Aorta (tissue), 5 donors: Measurements from ENCODE around the gene RFPL3. TPM values are rescaled to one million over a fixed set of nuclear protein-coding genes. Genes with fewer than 3 reads are reported as not detected.
"Not testable (repeated sequence)": the region's sequence is repeated elsewhere in the genome, so short reads cannot be mapped to it uniquely, and the experiment has no call there.

ENCODE experiments used
- ATAC-seq: fragments of 200-7000 bp; cut with Tn5 transposase; one replicate; pipeline ENCODE4 v1.9.1; 2022; ENCODE audit warnings: moderate library complexity; ENCODE audit not compliant: low FRiP score
- DNase-seq, 2 donors: peaks; one replicate each; pipeline ENCODE4 v3.0.0-alpha.2; 2020
- H3K27ac ChIP-seq, 2 donors: one replicate each; pipeline ENCODE4 v1.5.1; 2013; ENCODE audit warnings: low read length in 2 of 2, mild to moderate bottlenecking in 2 of 2, moderate library complexity in 2 of 2, control low read depth in 1 of 2, inconsistent platforms in 1 of 2, low read depth in 1 of 2
- H3K27me3 ChIP-seq, 2 donors: one replicate each; pipeline ENCODE4 v1.6.1; 2013; ENCODE audit warnings: control low read depth in 1 of 2, low read length in 1 of 2, mild to moderate bottlenecking in 1 of 2, moderate library complexity in 1 of 2; ENCODE audit not compliant: insufficient read depth in 2 of 2, control insufficient read depth in 1 of 2
- H3K36me3 ChIP-seq, 2 donors: one replicate each; pipeline ENCODE4 v1.6.1; 2013; ENCODE audit warnings: control low read depth in 1 of 2, low read length in 1 of 2, mild to moderate bottlenecking in 1 of 2; ENCODE audit not compliant: insufficient read depth in 2 of 2, control insufficient read depth in 1 of 2
- H3K4me1 ChIP-seq, 2 donors: one replicate each; pipeline ENCODE4 v1.6.1; 2013; ENCODE audit warnings: low read length in 2 of 2, control low read depth in 1 of 2, mild to moderate bottlenecking in 1 of 2, moderate library complexity in 1 of 2; ENCODE audit not compliant: insufficient read depth in 2 of 2, control insufficient read depth in 1 of 2
- H3K4me3 ChIP-seq, 2 donors: one replicate each; pipeline ENCODE4 v1.5.1; 2013; ENCODE audit warnings: low read length in 2 of 2, control low read depth in 1 of 2, mild to moderate bottlenecking in 1 of 2
- H3K9me3 ChIP-seq: one replicate; pipeline ENCODE4 v1.6.1; 2013; ENCODE audit warnings: mild to moderate bottlenecking, low read length; ENCODE audit not compliant: control insufficient read depth
- WGBS, 2 donors: extraction: QIAGEN DNeasy Blood & Tissue Kit; methylation state at CpG; one replicate each; pipeline ENCODE4 v1.1.7; 2013; 5-methylcytosine and 5-hydroxymethylcytosine counted together
- intact Hi-C, 2 donors: fragments of 100-400 bp; cut with DNase I; formaldehyde crosslinking; loops; one replicate each; pipeline versions ENCODE4 v1.14.2 to v1.15.0; 2022
- polyA plus RNA-seq, 2 donors: library from polyadenylated mRNA; stranded (reverse); fragments of 200-250 nt; gene quantifications; one replicate each; pipeline ENCODE4 v1.2.3, GENCODE V29; 2013
- total RNA-seq, 2 donors: library from RNA; stranded (reverse); fragmentation: NEBNext Ultra II Directional; extraction: Animal tissue kit (Norgen Biotek cat#: 25700); gene quantifications; one replicate each; pipeline ENCODE4 v1.2.1, GENCODE V29; 2021
- donor health status: healthy with polysubstance abuse.
- donor health status: Bipolar disorder and iron deficiency.
- donor health status: DM: no; HTN: no; CAD: no.
- donor health status: DM: no; HTN: no; CAD: no.
- donor health status: DM: yes; HTN: yes; CAD: no.

RFPL3 gene
- total and polyA plus RNA-seq, 4 donors: not detected

DNA sequence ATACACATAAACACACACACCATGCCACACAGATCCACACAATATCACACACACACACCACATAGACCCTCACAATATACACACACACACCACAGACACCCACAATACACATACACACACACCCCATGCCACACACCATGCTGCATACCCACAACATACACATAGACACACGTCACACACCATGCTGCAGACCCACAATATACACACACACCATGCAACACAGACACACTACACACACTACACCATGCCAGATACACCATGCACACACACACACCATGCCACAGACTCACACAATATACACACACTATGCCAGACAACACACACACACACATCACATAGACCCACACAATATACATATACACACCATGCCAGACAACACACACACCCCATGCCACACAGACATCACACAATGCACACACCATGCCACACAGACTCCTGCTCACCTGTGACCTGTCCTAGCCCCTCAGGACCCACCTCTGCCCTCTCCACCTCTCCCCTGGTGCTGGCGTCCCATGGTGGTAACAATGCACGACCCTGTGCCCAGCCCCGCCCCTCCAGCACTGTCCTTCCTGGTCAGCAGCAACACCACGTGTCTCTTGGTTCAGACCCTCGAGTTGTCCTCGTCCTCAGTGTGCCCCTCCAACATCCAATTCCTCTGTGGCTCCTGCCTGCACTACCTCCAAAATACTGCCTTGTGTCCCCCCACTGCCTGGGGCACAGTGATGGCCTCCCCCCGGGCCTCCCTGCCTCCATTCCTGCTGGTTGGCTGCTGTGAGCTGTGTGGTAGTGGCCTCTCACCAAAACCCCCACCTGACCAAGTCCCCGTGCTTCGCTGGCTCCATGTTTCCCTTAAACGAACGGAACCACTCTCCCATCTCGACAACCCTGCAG lies 23.7 kb upstream of the RFPL3 start:
- H3K27ac ChIP-seq: no peak overlapping the region
- DNase-seq: no peak
- ATAC-seq: no peak
- no peak overlapping the region for H3K4me3 ChIP-seq
- no peaks in the 10 kb centered on the region for H3K4me1 ChIP-seq
- no peaks in the 10 kb centered on the region for H3K36me3 ChIP-seq
- H3K27me3 ChIP-seq: no peaks in the 10 kb centered on the region
- no peaks in the 10 kb centered on the region for H3K9me3 ChIP-seq
- WGBS, 2 donors: 70% methylated on average over 13 of the region's 13 CpGs
- intact Hi-C loops: no loop called here

DNA sequence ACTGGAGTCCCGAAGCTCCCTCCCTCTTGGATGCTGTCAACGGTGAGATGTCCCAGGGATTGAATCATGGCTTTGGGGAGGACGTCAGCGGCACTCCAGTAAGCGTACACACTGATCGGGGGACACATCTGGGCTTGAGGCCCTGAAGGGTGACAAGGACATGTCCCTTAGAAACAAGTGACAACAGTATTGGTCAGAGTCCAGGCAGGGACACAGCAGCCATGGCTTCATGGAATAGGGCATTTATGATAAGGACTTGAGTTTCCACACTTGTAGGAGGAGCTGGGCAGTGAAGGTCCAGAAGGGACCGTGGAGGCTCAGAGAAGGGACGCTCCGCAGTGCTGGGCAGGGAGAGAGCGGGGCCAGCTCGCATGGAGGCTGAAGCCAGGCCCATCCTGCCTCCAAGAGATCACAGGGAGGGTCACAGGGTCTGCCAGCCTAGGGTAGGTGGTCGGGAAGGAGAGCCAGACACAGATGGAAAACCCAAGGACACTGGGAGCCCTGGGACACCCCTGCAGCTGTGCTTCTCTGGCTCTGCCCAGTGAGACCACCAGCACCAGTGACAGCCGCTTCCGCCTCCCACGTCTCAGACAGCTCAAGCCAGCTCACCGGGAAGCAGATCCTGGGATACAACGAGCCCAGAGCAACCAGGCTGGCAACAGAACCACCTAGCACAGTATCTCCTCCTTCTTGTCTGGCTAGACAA lies 22.9 kb upstream of the RFPL3 start:
- Histone ChIP-seq H3K9me3 (no peaks in the 10 kb centered on the region), H3K36me3 (no peaks in the 10 kb centered on the region), H3K27ac (no peak overlapping the region), H3K27me3 (no peaks in the 10 kb centered on the region), H3K4me1 (no peaks in the 10 kb centered on the region), H3K4me3 (no peak overlapping the region)
- ATAC-seq: no peak
- peak in 1 of 2 donors; percentile 30 for DNase-seq
- WGBS, 2 donors: 70 to 73% methylated on average over 17 of the region's 17 CpGs
- intact Hi-C loops: no loop called here

DNA sequence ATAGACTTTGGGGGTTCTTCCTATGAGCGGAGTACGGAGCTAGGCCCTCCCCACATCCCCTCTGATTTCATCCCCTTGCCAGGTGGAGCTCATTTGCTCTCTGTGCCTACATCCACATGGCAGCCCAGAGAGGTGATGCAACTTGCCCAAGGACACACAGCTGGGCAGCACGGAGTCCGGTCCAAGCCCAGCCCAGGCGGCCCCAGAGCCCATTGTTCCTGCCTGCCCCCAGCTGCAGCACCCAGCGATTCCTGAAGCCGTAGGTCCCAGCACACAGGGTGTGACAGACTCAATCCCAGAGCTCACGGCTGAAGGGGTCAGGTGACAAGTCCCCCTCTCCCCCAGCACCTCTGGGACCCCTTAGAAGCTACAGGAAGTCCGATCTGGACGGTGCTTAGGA lies 22.2 kb upstream of the RFPL3 start:
- Histone ChIP-seq H3K4me1 (no peaks in the 10 kb centered on the region), H3K27ac (no peak overlapping the region), H3K27me3 (no peaks in the 10 kb centered on the region), H3K4me3 (no peak overlapping the region), H3K9me3 (no peaks in the 10 kb centered on the region), H3K36me3 (no peaks in the 10 kb centered on the region)
- 66 to 67% methylated on average over 10 of the region's 10 CpGs for WGBS, 2 donors
- intact Hi-C loops: no loop called here
- no peak for ATAC-seq
- DNase-seq: no peak

DNA sequence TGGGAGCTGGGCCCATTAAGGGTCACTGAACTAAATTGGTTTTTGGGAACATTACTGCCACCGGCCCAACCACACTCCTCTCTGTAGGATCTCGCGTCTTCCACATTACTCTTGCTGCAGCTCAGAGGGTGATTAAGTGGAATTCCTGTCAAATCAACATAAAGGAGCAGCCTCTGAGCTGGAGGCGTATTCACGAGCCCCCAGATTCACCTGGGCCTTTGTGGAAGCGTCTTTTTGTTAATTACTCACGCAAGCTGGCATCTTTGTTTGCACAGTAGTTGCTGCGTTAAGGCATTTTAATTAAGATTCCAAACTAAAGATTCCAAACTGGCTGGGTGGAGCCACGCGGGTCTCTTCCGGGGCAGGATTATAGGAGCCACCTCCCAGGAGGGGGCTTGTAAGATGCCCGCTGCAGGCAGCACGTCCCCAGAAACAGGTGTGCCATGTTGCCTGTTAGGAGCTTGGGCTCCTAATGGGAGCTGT lies 21.5 kb upstream of the RFPL3 start:
- no peaks in the 10 kb centered on the region for H3K27me3 ChIP-seq
- H3K36me3 ChIP-seq: no peaks in the 10 kb centered on the region
- H3K9me3 ChIP-seq: no peaks in the 10 kb centered on the region
- DNase-seq (no peak), ATAC-seq (no peak)
- intact Hi-C loops: no loop called here
- H3K27ac ChIP-seq: no peak overlapping the region
- WGBS, 2 donors: 47 to 65% methylated on average over 13 of the region's 13 CpGs
- H3K4me1 ChIP-seq: no peaks in the 10 kb centered on the region
- no peak overlapping the region for H3K4me3 ChIP-seq

DNA sequence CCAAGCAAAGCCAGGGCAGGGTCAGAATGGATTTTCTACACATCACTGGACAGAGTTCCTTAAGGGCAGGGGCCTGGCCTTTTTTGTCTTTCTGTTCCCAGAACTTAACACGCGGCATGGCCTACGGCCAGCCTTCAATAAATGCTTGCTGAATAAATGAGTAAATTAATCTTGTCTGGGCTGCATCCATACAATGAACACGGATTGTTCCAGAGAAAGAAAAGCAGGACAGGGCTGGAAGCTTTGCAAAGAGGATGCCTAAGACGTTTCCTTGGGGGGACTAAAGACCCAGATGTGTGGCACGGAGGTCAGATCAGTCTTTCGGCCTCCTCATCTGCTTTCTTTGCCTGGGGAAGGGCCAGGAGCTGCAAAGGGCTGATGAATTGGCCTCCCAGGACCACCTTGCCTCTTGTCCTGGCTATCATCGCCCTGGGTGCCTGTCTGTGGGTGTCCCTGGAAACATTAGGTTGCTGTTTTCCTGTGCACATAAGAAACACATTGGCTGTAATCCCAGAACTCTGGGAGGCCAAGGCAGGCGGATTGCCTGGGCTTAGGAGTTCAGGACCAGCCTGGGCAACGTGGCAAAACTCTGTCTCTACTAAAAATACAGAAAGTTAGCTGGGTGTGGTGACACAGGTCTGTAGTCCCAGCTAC lies 20.8 kb upstream of the RFPL3 start:
- intact Hi-C loops: no loop called here
- WGBS, 2 donors: 44 to 45% methylated on average over 10 of the region's 10 CpGs
- Histone ChIP-seq H3K4me1 (no peaks in the 10 kb centered on the region), H3K4me3 (no peak overlapping the region), H3K9me3 (no peaks in the 10 kb centered on the region), H3K27me3 (no peaks in the 10 kb centered on the region), H3K36me3 (no peaks in the 10 kb centered on the region), H3K27ac (no peak overlapping the region)
- DNase-seq (no peak), ATAC-seq (no peak)

DNA sequence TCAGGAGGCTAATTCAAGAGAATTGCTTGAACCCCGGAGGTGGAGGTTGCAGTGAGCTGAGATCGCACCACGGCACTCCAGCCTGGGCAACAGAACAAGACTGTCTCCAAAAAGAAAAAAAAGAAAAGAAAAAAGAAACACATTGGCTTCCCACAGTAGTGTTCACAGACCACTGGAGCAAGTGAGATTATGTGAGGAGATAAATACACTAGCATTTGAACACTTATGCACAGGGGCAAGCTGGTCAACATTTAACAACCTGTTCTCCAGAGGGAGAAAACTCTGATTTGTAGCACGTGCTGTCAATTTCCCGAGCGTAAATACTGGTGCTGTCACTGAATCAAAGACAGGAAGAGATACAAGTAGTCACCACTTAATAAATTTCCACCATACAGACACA lies 20.2 kb upstream of the RFPL3 start:
- ATAC-seq, H3K9me3 ChIP-seq, H3K4me3 ChIP-seq, H3K27ac ChIP-seq, DNase-seq, H3K27me3 ChIP-seq, H3K36me3 ChIP-seq, H3K4me1 ChIP-seq, intact Hi-C loops: not testable (repeated sequence)
- 54 to 62% methylated on average over 6 of the region's 6 CpGs for whole genome bisulfite sequencing, 2 donors

DNA sequence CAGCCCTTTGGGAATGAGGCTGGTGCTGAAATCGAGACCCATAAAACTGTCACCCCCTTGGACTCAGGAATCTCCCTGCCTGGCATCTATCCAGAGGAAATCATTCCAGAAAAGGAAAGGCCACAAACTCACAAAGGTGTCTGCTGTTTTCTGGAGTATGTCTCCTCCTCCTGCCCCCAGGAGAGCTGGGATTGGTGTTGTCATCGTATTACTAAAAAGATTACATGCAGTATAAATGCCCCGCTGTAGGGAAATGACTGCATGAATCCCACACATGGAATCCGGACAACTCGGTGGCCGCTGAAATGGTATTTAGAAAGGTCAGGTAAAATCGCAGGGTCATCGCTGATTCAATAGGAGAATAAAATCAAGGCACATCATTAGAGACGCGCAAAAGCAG lies 18.9 kb upstream of the RFPL3 start:
- Histone ChIP-seq H3K4me1 (no peaks in the 10 kb centered on the region), H3K36me3 (no peaks in the 10 kb centered on the region), H3K4me3 (no peak overlapping the region), H3K27ac (no peak overlapping the region), H3K9me3 (no peaks in the 10 kb centered on the region), H3K27me3 (no peaks in the 10 kb centered on the region)
- DNase-seq (no peak), ATAC-seq (no peak)
- WGBS, 2 donors: 83% methylated on average over 10 of the region's 10 CpGs
- intact Hi-C loops: no loop called here

DNA sequence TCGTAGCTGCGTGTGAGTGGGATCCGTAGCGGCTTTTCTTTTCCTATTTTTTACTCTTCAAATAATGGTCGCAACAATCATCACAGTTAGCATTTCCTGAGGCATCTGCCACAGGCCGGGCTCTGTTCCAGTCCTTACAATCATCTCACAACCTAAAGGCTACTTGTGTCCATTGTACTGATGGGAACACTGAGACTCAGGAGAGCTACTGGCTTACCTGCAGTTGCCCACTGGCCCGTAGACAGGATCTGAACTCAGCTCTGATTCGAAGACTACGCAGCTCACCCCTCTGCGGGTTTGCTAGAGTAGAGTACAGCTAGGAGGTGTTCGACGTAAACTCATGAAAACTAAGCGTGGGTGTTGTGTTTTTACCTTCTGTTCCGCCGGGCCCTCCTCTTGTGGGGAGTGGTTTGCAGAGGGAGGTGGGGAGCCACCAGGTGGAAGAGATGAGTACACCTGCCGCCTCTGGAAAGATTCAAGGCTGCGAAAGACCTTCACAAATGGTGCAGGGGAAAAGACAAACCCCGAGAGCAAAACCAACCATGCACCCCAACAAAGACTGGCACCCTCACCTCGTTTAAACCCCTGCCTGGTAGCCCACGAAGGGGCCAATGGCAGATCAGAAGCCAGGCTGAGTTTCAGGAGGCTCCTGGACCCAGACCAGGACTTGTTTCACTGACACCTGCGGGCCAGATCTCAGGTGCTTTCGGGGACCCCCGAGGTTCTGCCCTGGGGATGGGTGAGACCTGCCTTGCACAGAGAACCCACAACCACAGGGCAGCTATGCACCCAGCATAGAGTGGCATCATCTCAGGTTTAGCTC lies 18.3 kb upstream of the RFPL3 start:
- H3K9me3 ChIP-seq: no peaks in the 10 kb centered on the region
- intact Hi-C loops: no loop called here
- no peaks in the 10 kb centered on the region for H3K27me3 ChIP-seq
- no peaks in the 10 kb centered on the region for H3K36me3 ChIP-seq
- ATAC-seq (no peak), DNase-seq (no peak)
- H3K4me3 ChIP-seq: no peak overlapping the region
- H3K4me1 ChIP-seq: no peaks in the 10 kb centered on the region
- no peak overlapping the region for H3K27ac ChIP-seq
- 87 to 89% methylated on average over 22 to 23 of the region's 23 CpGs for WGBS, 2 donors
